ENCODE data around the gene NDUFA8. TPM values are rescaled to one million over a fixed set of nuclear protein-coding genes. Genes with fewer than 3 reads are reported as not detected.

The NDUFA8 gene
- polyA plus RNA-seq, 1 experiment, result 90.4 TPM

DNA sequence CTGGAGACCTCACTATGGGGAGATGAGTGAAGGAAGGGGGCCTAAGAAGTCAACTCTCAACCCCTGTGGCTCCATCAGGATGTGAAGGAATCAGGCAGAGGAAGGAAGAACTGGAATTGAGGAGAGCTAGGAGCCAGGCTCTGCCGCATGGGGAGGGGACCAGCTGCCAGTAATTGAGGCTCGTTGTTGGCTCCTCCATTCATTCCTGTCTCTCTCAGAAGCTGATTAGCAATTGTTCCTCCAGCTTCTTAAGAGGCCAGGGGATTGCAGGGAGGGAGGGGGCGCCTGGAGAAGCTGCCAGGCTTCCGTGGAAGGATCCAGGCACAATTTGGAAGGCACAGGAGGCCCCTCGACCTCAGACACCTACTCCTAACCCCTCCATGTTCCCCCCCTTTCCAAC, 46.0 kb downstream of the NDUFA8 start:
- POLR2A ChIA-PET, result no interaction called here
- CTCF ChIA-PET, result interaction anchor here (1.7 to 2.3 kb wide), 3 partner anchors 9 to 15 kb away, joined by 6 to 12 read pairs (median 9); no protein-coding TSS in a partner anchor

DNA sequence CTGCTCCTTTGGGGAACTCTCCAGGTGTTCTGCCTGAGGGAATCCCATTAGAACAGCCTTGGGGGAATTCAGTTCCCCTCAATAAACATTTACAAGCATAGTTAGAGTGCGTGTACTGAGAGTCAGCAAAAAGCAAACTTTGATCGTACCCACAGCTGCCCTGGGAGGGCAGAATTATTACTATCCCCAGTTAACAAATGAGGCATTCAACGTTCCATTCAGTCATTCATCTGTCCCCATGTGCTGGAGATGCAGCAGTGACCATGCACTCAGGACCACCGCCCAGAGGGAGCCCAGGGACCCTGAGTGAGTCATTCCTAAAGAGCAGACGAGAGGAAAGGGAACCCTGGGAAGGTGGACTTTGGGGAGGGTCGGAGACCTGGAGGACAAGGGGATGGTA, 47.3 kb downstream of the NDUFA8 start:
- Histone ChIP-seq H3K9me3 (ENCODE audit: control insufficient read depth, insufficient read depth, low read length) (no peaks in the 10 kb centered on the region; the same call in 1 of the 2 replicates), H3K4me3 (ENCODE audit: low read depth, low read length) (no peak overlapping the region), H3K27me3 (ENCODE audit: control insufficient read depth, insufficient read depth, low read length) (peaks cover 28% of the 10 kb centered on the region), H3K27ac (ENCODE audit: low read depth, low read length) (no peak overlapping the region)
- POLR2A ChIA-PET, result no interaction called here
- TF ChIP-seq, protein P1, sequence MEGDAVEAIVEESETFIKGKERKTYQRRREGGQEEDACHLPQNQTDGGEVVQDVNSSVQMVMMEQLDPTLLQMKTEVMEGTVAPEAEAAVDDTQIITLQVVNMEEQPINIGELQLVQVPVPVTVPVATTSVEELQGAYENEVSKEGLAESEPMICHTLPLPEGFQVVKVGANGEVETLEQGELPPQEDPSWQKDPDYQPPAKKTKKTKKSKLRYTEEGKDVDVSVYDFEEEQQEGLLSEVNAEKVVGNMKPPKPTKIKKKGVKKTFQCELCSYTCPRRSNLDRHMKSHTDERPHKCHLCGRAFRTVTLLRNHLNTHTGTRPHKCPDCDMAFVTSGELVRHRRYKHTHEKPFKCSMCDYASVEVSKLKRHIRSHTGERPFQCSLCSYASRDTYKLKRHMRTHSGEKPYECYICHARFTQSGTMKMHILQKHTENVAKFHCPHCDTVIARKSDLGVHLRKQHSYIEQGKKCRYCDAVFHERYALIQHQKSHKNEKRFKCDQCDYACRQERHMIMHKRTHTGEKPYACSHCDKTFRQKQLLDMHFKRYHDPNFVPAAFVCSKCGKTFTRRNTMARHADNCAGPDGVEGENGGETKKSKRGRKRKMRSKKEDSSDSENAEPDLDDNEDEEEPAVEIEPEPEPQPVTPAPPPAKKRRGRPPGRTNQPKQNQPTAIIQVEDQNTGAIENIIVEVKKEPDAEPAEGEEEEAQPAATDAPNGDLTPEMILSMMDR (IDR thresholded peaks at IDR 0.05; ENCODE audit: low read depth, low read length), result no peak
- CTCF ChIA-PET, result interaction anchor here (1.7 to 2.3 kb wide), 3 partner anchors 10 to 13 kb away, joined by 6 to 12 read pairs (median 9); no protein-coding TSS in a partner anchor
- DNase-seq (ENCODE audit: low read depth, low spot score), result no peak

More for the DNA sequence above, 46.0 kb downstream of the NDUFA8 start:
- Histone ChIP-seq H3K9me3 (ENCODE audit: control insufficient read depth, insufficient read depth, low read length) (no peaks in the 10 kb centered on the region; the same call in 1 of the 2 replicates), H3K4me3 (ENCODE audit: low read depth, low read length) (no peak overlapping the region), H3K27me3 (ENCODE audit: control insufficient read depth, insufficient read depth, low read length) (peaks cover 28% of the 10 kb centered on the region), H3K27ac (ENCODE audit: low read depth, low read length) (no peak overlapping the region)
- TF ChIP-seq, protein P1 (IDR thresholded peaks at IDR 0.05; ENCODE audit: low read depth, low read length), result no peak
- DNase-seq (ENCODE audit: low read depth, low spot score), result no peak

DNA sequence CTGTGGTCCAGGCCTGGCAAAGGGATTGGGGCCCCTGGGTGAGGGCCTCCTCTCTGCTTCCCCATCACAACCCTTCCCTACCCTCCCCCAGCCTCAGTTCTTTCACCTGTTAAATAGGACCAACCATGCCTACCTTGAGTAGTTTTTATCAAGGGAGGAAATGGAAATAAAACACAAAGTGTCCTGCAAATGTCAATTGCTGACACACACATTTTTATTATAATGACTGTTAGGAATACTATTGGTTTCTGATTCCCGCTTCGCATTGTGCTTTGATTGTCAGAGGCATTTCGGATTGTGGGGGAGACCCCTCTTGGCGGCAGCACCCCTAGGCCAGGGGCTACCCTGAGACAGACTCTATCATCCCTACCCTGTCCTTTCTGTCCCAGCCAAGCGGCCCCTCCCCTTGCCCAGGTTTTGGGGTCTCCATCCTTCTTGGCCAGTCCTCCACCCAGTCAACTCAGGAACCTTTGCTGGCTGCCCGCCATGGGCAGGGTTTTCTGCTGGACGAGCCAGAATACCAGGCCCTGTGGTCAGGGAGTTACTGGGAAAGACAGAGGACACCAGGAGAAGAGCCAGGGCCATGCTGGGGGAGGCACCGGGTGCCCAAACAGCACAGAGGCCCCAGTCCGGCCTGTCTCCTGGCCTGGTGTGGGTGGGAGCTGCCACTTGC, 48.0 kb downstream of the NDUFA8 start:
- TF ChIP-seq, protein P1 (IDR thresholded peaks at IDR 0.05; ENCODE audit: low read depth, low read length), result no peak
- ChIA-PET CTCF (interaction anchor here (1.0 to 2.3 kb wide), 5 partner anchors 11 to 13 kb away, joined by 3 to 13 read pairs (median 6); no protein-coding TSS in a partner anchor), POLR2A (no interaction called here)
- DNase-seq (ENCODE audit: low read depth, low spot score), result no peak
- no peaks in the 10 kb centered on the region; the same call in 1 of the 2 replicates for H3K9me3 ChIP-seq (ENCODE audit: control insufficient read depth, insufficient read depth, low read length)
- H3K27ac ChIP-seq (ENCODE audit: low read depth, low read length), result no peak overlapping the region
- no peak overlapping the region for H3K4me3 ChIP-seq (ENCODE audit: low read depth, low read length)
- H3K27me3 ChIP-seq (ENCODE audit: control insufficient read depth, insufficient read depth, low read length), result peaks cover 27% of the 10 kb centered on the region

DNA sequence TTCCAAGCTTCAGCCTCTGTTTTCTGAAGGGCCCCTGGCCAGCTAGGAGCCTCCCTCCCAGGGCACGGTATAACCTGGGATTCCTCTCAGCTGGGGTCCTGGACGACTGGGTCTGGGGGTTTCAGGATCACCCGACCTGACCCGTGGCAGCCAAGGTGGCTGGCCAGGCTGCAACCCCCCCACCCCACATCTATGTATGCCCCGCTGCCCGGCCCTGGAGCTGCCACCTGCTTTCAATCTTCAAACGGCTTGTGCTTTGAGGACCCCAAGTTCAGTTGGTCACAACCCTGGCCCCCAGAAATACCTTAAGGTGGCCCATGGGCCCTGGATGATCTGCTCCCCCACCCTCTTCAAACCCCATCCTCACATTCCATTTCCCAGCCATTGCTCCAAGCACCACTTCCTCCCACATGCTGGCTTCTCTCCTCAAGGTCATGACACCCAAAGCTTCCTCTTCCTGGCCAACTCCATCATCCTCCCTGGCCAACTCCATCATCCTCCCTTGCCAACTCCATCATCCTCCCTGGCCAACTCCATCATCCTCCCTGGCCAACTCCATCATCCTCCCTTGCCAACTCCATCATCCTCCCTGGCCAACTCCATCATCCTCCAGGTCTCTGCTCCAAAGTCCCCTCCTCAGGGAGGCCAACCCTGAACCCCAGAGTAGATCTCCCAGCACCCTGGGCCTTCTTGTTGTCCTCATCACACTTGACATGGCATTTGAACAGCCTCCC, 49.3 kb downstream of the NDUFA8 start:
- POLR2A ChIA-PET, result no interaction called here
- TF ChIP-seq, protein P1 (IDR thresholded peaks at IDR 0.05; ENCODE audit: low read depth, low read length), result no peak
- CTCF ChIA-PET, result interaction anchor here (1.0 to 2.0 kb wide), 4 partner anchors 11 to 15 kb away, joined by 3 to 13 read pairs (median 3); no protein-coding TSS in a partner anchor

More for the DNA sequence above, 49.3 kb downstream of the NDUFA8 start:
- H3K27ac ChIP-seq (ENCODE audit: low read depth, low read length), result no peak overlapping the region
- no peaks in the 10 kb centered on the region; the same call in 1 of the 2 replicates for H3K9me3 ChIP-seq (ENCODE audit: control insufficient read depth, insufficient read depth, low read length)
- H3K4me3 ChIP-seq (ENCODE audit: low read depth, low read length), result no peak overlapping the region
- peaks cover 18% of the 10 kb centered on the region for H3K27me3 ChIP-seq (ENCODE audit: control insufficient read depth, insufficient read depth, low read length)
- no peak for DNase-seq (ENCODE audit: low read depth, low spot score)

Data from AG04450 (cell line).